Choroid plexus epithelial cell (primary cell): ENCODE measurements around the gene MAN2A1.
A peak's percentile ranks its signal among the peaks of the same experiment; 100 is the strongest.
"Not testable (repeated sequence)": the region's sequence is repeated elsewhere in the genome, so short reads cannot be mapped to it uniquely, and the experiment has no call there.

Experiments used
- DNase-seq: peaks from one replicate; pipeline ENCODE4 v3.0.0-alpha.2; 2010; ENCODE audit warnings: low read depth
- H3K4me3 ChIP-seq: 2 replicates; pipeline ENCODE4 v1.5.1; 2011; ENCODE audit warnings: low read depth, mild to moderate bottlenecking, control low read depth, low read length, moderate library complexity
- TF ChIP-seq, protein P1 (sequence below): conservative IDR thresholded peaks from 2 replicates; pipeline ENCODE4 v1.5.1; 2011; ENCODE audit warnings: low read depth, mild to moderate bottlenecking, control low read depth, inconsistent platforms, low read length, moderate library complexity

The MAN2A1 gene

GRCh38 chr5:109756543-109757185 lies 66.9 kb downstream of the MAN2A1 start:
- H3K4me3 ChIP-seq, result no peak overlapping the region
- TF ChIP-seq, protein P1, sequence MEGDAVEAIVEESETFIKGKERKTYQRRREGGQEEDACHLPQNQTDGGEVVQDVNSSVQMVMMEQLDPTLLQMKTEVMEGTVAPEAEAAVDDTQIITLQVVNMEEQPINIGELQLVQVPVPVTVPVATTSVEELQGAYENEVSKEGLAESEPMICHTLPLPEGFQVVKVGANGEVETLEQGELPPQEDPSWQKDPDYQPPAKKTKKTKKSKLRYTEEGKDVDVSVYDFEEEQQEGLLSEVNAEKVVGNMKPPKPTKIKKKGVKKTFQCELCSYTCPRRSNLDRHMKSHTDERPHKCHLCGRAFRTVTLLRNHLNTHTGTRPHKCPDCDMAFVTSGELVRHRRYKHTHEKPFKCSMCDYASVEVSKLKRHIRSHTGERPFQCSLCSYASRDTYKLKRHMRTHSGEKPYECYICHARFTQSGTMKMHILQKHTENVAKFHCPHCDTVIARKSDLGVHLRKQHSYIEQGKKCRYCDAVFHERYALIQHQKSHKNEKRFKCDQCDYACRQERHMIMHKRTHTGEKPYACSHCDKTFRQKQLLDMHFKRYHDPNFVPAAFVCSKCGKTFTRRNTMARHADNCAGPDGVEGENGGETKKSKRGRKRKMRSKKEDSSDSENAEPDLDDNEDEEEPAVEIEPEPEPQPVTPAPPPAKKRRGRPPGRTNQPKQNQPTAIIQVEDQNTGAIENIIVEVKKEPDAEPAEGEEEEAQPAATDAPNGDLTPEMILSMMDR, result no peak
- no peak for DNase-seq

GRCh38 chr5:109757490-109757889 lies 67.8 kb downstream of the MAN2A1 start:
- no peak for DNase-seq
- TF ChIP-seq, protein P1, result no peak

GRCh38 chr5:109759306-109759705 lies 69.6 kb downstream of the MAN2A1 start:
- TF ChIP-seq, protein P1, result no peak
- no peak overlapping the region for H3K4me3 ChIP-seq
- DNase-seq, result peak; percentile 62

More at GRCh38 chr5:109757490-109757889, 67.8 kb downstream of the MAN2A1 start:
- H3K4me3 ChIP-seq, result no peak overlapping the region

DNA sequence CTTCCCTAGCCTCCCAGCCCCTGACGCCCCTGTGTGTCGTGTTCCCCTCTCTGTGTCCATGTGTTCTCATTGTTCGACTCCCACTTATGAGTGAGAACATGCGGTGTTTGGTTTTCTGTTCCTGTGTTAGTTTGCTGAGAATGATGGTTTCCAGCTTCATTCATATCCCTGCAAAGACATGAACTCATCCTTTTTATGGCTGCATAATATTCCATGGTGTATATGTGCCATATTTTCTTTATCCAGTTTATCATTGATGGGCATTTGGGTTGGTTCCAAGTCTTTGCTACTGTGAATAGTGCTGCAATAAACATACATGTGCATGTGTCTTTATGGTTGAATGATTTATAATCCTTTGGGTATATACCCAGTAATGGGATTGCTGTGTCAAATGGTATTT lies 70.4 kb downstream of the MAN2A1 start:
- not testable (repeated sequence) for H3K4me3 ChIP-seq, DNase-seq

DNA sequence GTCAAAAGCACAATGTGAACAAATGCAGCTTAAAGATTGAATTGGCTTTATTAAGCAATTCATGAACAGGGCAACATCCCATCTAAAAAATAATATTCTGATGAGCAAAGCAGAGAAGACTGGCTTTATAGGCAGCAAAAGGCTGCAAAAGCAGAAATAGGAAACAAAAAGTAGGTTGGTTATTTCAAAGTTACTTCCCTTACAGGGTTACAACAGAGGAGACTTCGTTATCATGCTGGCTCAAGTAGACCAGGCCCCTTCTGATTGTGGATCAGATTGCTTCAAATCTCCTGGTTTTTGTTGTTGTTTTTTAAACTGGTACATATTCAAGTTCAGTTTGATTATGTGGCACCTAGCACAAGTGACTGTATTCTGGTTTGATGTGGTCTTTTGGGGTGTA lies 73.1 kb downstream of the MAN2A1 start:
- TF ChIP-seq, protein P1, result no peak
- no peak overlapping the region for H3K4me3 ChIP-seq
- DNase-seq, result no peak

DNA sequence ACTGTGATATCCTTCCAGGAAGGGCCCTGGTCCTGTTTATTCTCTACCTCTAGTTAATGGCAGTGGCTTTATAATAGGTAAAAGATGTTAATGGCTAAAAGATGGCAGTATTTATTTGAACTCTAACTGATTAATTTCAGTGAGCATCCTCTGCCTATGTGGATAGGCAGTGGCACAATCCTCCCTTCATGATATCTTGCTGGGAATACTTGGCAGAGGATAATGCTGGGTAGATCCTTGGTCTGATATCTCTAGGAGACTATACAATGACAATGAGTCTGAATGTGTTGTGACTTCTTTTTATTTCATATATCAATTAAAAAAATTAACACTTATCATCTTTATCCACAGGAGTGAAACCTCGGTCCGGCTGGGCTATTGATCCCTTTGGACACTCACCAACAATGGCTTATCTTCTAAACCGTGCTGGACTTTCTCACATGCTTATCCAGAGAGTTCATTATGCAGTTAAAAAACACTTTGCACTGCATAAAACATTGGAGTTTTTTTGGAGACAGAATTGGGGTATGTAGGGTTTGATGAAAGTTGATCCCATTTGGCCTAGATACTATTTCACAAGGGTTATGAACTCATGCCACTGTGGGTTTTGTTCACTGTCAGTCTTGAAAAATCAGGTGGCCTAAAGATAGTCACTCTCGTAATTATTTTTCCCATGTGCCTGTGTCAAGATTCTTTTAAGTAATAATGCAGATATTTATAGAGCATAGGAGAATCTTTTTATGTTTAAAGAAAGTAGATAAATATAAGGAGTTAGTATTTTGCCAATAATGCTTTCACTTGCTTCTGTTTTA lies 77.7 kb downstream of the MAN2A1 start:
- TF ChIP-seq, protein P1, result no peak
- no peak overlapping the region for H3K4me3 ChIP-seq

DNA sequence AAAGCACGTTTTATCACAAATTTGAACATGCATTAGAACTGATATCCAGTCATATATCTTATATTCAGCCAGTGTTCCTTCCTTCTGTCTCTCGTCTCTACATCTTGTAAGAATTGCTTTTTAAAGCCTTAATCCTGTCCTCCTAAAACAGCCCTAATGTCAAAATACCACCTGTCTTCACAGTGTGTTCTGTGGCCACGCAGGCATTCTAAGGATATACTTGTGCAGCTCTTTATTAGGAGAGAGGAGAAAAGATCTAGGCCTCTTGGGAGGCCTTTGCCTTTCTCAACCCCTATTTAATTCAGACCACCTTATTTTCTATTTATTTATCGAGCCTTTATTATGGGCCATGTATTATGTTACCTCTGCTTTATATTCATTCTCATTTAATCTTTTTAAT lies 78.3 kb downstream of the MAN2A1 start:
- no peak overlapping the region for H3K4me3 ChIP-seq
- TF ChIP-seq, protein P1, result no peak
- no peak for DNase-seq

More for the DNA sequence above, 77.7 kb downstream of the MAN2A1 start:
- DNase-seq, result no peak
